HG03460 (cell line): ENCODE results near the gene SV2B.
"Not testable (repeated sequence)": the region's sequence is repeated elsewhere in the genome, so short reads cannot be mapped to it uniquely, and the experiment has no call there.

Experiments
- ATAC-seq: cut with Tn5 transposase; IDR thresholded peaks from one replicate; pipeline ENCODE4 v1.9.1; 2021; ENCODE audit not compliant: unreplicated experiment

The SV2B gene

GRCh38 chr15:91304210-91304609 is 204.2 kb downstream of the SV2B start:
- no peak for ATAC-seq

- ATAC-seq = no peak
Measured at GRCh38 chr15:91304786-91305185, 204.7 kb downstream of the SV2B start.

- no peak for ATAC-seq
Measured at GRCh38 chr15:91306144-91306543, 206.1 kb downstream of the SV2B start.

- no peak for ATAC-seq
Measured at GRCh38 chr15:91307601-91308000, 207.5 kb downstream of the SV2B start.

GRCh38 chr15:91308199-91308598 is 208.1 kb downstream of the SV2B start:
- no peak for ATAC-seq

- no peak for ATAC-seq
Measured at GRCh38 chr15:91308855-91309254, 208.8 kb downstream of the SV2B start.

GRCh38 chr15:91311986-91312385 is 211.9 kb downstream of the SV2B start:
- no peak for ATAC-seq

GRCh38 chr15:91316126-91316525 is 216.1 kb downstream of the SV2B start:
- ATAC-seq = no peak

- no peak for ATAC-seq
Measured at GRCh38 chr15:91318516-91318915, 218.5 kb downstream of the SV2B start.

GRCh38 chr15:91318931-91319330 is 218.9 kb downstream of the SV2B start:
- ATAC-seq = no peak

GRCh38 chr15:91319371-91320059 is 219.5 kb downstream of the SV2B start:
- ATAC-seq = no peak

GRCh38 chr15:91320101-91320500 is 220.0 kb downstream of the SV2B start:
- no peak for ATAC-seq

GRCh38 chr15:91329914-91330313 is 229.9 kb downstream of the SV2B start:
- ATAC-seq = no peak

GRCh38 chr15:91331581-91331980 is 231.5 kb downstream of the SV2B start:
- no peak for ATAC-seq

GRCh38 chr15:91335702-91336101 is 235.6 kb downstream of the SV2B start:
- no peak for ATAC-seq

- ATAC-seq = no peak
Measured at GRCh38 chr15:91336687-91337086, 236.6 kb downstream of the SV2B start.

GRCh38 chr15:91338766-91339165 is 238.7 kb downstream of the SV2B start:
- no peak for ATAC-seq

- ATAC-seq = no peak
Measured at GRCh38 chr15:91342097-91342496, 242.0 kb downstream of the SV2B start.

GRCh38 chr15:91344912-91345311 is 244.9 kb downstream of the SV2B start:
- ATAC-seq = not testable (repeated sequence)

GRCh38 chr15:91345736-91346135 is 245.7 kb downstream of the SV2B start:
- ATAC-seq = no peak

- no peak for ATAC-seq
Measured at GRCh38 chr15:91346259-91346658, 246.2 kb downstream of the SV2B start.

- no peak for ATAC-seq
Measured at GRCh38 chr15:91348752-91349500, 248.9 kb downstream of the SV2B start.
